Superior temporal gyrus (tissue), 1 donor: ENCODE measurements around the gene HIBCH.

Experiments
- DNase-seq: peaks from one replicate; pipeline ENCODE4 v3.0.0-alpha.2; 2016; ENCODE audit errors: extremely low spot score

HIBCH gene

GRCh38 chr2:190190507-190191162, 129.0 kb downstream of the HIBCH start:
- no peak for DNase-seq

- DNase-seq = no peak
Observed at GRCh38 chr2:190188289-190188688, 131.3 kb downstream of the HIBCH start.

- DNase-seq = no peak
Observed at GRCh38 chr2:190186238-190186637, 133.4 kb downstream of the HIBCH start.

GRCh38 chr2:190185380-190185779, 134.2 kb downstream of the HIBCH start:
- DNase-seq = no peak

- no peak for DNase-seq
Observed at GRCh38 chr2:190184460-190184859, 135.2 kb downstream of the HIBCH start.

- no peak for DNase-seq
Observed at GRCh38 chr2:190183539-190183938, 136.1 kb downstream of the HIBCH start.

- peak; percentile 52 for DNase-seq
Observed at GRCh38 chr2:190182071-190182524, 137.5 kb downstream of the HIBCH start.

GRCh38 chr2:190181123-190181669, 138.4 kb downstream of the HIBCH start:
- peak; percentile 71 for DNase-seq

GRCh38 chr2:190180313-190181122, 139.1 kb downstream of the HIBCH start:
- DNase-seq = no peak

GRCh38 chr2:190179754-190180312, 139.8 kb downstream of the HIBCH start:
- DNase-seq = peak; percentile 90

- no peak for DNase-seq
Observed at GRCh38 chr2:190178066-190178722, 141.4 kb downstream of the HIBCH start.

GRCh38 chr2:190177249-190178040, 142.2 kb downstream of the HIBCH start:
- DNase-seq = no peak

GRCh38 chr2:190173392-190173791, 146.2 kb downstream of the HIBCH start:
- DNase-seq = no peak

GRCh38 chr2:190170673-190171072, 149.0 kb downstream of the HIBCH start:
- DNase-seq = no peak

GRCh38 chr2:190169221-190170072, 150.2 kb downstream of the HIBCH start:
- DNase-seq = no peak

GRCh38 chr2:190167702-190168101, 151.9 kb downstream of the HIBCH start:
- DNase-seq = no peak

- DNase-seq = no peak
Observed at GRCh38 chr2:190165491-190165890, 154.1 kb downstream of the HIBCH start.

GRCh38 chr2:190162851-190163250, 156.8 kb downstream of the HIBCH start:
- DNase-seq = no peak

GRCh38 chr2:190159453-190159852, 160.2 kb downstream of the HIBCH start:
- peak; percentile 70 for DNase-seq

- DNase-seq = no peak
Observed at GRCh38 chr2:190158798-190159434, 160.7 kb downstream of the HIBCH start.
